Upper lobe of left lung (tissue), 6 donors: ENCODE measurements around the gene ZNF813. TPM values are rescaled to one million over a fixed set of nuclear protein-coding genes. Genes with fewer than 3 reads are reported as not detected.

Experiments used
- ATAC-seq, 2 donors: fragments of 200-7000 bp; cut with Tn5 transposase; one replicate each; pipeline ENCODE4 v1.9.1; 2022; ENCODE audit warnings: mild to moderate bottlenecking in 2 of 2, moderate library complexity in 2 of 2; ENCODE audit not compliant: low FRiP score in 2 of 2
- DNase-seq, 2 donors: peaks; one replicate each; pipeline ENCODE4 v3.0.0-alpha.2; 2019 to 2020
- H3K27ac ChIP-seq, 4 donors: fragments of 200-600 bp; sonication (generic); one replicate each; pipeline ENCODE4 v1.5.1; 2016 to 2019
- H3K27me3 ChIP-seq, 4 donors: fragments of 200-600 bp; sonication (generic); one replicate each; pipeline ENCODE4 v1.5.1; 2017 to 2019
- H3K36me3 ChIP-seq, 4 donors: fragments of 200-600 bp; sonication (generic); one replicate each; pipeline ENCODE4 v1.5.1; 2016 to 2019
- H3K4me1 ChIP-seq, 4 donors: fragments of 200-600 bp; sonication (generic); one replicate each; pipeline ENCODE4 v1.5.1; 2018 to 2019
- H3K4me3 ChIP-seq, 4 donors: fragments of 200-600 bp; sonication (generic); one replicate each; pipeline ENCODE4 v1.5.1; 2017 to 2019; ENCODE audit warnings: mild to moderate bottlenecking in 2 of 4, moderate library complexity in 1 of 4
- H3K9me3 ChIP-seq, 4 donors: fragments of 200-600 bp; sonication (generic); one replicate each; pipeline ENCODE4 v1.5.1; 2018 to 2019
- EP300 ChIP-seq, 4 donors: sonication (generic); formaldehyde crosslinking; IDR thresholded peaks; one replicate each; pipeline ENCODE4 v1.5.1; 2017; ENCODE audit warnings: antibody characterized with exemption in 4 of 4, control low read depth in 2 of 4
- POLR2A ChIP-seq, 4 donors: fragments of 450-650 bp; IDR thresholded peaks; one replicate each; pipeline ENCODE4 v1.5.1; 2016 to 2017; ENCODE audit warnings: antibody characterized with exemption in 4 of 4, mild to moderate bottlenecking in 2 of 4
- POLR2AphosphoS5 ChIP-seq, 2 donors: sonication (generic); formaldehyde crosslinking; IDR thresholded peaks; one replicate each; pipeline ENCODE4 v1.5.1; 2017; ENCODE audit warnings: antibody characterized with exemption in 2 of 2
- WGBS, 2 donors: methylation state at CpG; one replicate each; pipeline ENCODE4 v1.1.5; 2017 to 2018; 5-methylcytosine and 5-hydroxymethylcytosine counted together
- total RNA-seq, 6 donors: library from RNA; depleted of rRNA in 4 of 6; stranded (reverse); fragments of >200 nt in 4 of 6; gene quantifications; one replicate each; pipeline versions ENCODE4 v1.1.0 to v1.2.1, GENCODE V29; 2016 to 2021
- TF ChIP-seq, protein P1 (sequence below), 6 experiments: fragments of 450-650 bp in 4 of 6; fragments of 200-600 bp in 2 of 6; sonication (generic) in 2 of 6; IDR thresholded peaks; one replicate each; pipeline ENCODE4 v1.5.1; 2016 to 2019; ENCODE audit warnings: antibody characterized with exemption in 6 of 6
- donor health status: DM: no; HTN: no; CAD: no; lungs with moderate emphysema.
- donor health status: DM: no; HTN: yes; CAD: no; lungs with severe emphysema.

ZNF813 gene
- total RNA-seq, 6 donors from 2014 or later = 2.2 to 8.4 (median 3.1) TPM

DNA sequence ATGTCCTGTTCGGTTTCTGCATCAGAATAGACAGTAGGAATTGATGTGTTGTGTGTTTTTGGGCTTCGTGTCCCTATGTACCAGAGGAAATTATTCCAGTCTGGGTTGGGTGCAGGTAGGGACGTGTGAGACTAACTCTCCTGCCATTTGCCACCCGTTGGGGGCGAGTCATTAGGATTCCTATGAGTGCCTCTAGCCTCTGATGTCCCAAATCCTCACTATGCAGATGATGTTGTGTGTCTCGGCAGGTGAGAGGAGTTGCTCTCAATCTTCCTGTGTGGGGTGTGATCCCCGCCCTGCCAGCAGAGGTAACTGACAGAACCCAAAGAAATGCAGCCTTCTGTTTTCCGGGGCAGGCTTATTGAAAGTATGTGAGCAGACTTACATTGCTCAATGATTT lies 39.2 kb downstream of the ZNF813 start:
- 78 to 85% methylated on average over 7 to 8 of the region's 8 CpGs for WGBS, 2 donors
- DNase-seq = no peak

DNA sequence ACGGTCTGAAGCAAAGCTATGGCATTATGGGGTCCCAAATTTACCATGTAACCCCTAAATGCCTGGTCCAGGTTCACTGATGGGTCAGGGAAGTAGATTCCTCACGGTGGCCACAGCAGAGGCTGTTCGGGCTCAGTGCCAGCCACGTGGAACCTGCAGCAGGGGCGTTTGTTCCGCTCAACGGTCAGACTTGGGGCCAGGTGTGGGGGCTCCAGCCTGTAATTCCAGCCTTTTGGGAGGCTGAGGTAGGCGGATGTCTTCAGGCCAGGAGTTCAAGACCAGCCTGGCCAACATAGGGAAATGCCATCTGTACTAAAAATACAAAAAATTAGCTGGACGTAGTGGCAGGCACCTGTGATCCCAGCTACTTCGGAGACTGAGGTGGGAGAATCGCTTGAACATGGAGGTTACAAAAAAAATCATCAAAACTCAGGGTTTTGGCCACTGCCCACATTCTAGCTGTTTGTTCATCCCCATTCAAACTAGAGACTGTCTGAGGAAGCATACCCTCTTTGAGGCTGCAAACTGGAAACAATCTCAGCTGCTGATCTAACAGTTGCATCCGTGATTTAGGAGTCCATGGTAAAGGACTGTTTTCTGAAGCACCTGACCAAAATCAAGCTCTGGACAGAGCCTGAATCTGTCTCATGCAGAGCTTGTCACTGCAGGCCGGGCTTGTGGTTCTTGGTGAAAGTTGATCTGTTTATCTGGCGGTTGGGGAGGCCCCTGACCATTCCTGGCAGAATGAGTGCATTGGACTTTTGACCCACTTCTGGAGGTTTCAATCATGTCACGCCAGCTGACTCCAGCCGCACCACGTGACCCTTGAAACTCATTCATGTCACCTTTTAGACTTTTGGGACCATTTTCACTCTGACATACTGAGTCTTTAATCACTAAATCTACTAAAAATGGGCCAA lies 40.2 kb downstream of the ZNF813 start:
- no peak for DNase-seq
- peak overlapping the region in 1 of 4 donors; percentile 19 for H3K27ac ChIP-seq
- 73 to 77% methylated on average over 15 to 17 of the region's 17 CpGs for WGBS, 2 donors

More for the DNA sequence above, 39.2 kb downstream of the ZNF813 start:
- Histone ChIP-seq H3K36me3 (no peaks in the 10 kb centered on the region), H3K4me3 (no peak overlapping the region), H3K4me1 (peaks cover 0 to 4% (median 3%) of the 10 kb centered on the region in 4 donors), H3K9me3 (no peaks in the 10 kb centered on the region), H3K27me3 (no peaks in the 10 kb centered on the region), H3K27ac (peak overlapping the region in 1 of 4 donors; percentile 19)
- ATAC-seq = no peak
- TF ChIP-seq EP300 (IDR thresholded peaks at IDR 0.05) (no peak), POLR2A (IDR thresholded peaks at IDR 0.05) (no peak), POLR2AphosphoS5 (IDR thresholded peaks at IDR 0.05) (no peak)
- TF ChIP-seq, protein P1, sequence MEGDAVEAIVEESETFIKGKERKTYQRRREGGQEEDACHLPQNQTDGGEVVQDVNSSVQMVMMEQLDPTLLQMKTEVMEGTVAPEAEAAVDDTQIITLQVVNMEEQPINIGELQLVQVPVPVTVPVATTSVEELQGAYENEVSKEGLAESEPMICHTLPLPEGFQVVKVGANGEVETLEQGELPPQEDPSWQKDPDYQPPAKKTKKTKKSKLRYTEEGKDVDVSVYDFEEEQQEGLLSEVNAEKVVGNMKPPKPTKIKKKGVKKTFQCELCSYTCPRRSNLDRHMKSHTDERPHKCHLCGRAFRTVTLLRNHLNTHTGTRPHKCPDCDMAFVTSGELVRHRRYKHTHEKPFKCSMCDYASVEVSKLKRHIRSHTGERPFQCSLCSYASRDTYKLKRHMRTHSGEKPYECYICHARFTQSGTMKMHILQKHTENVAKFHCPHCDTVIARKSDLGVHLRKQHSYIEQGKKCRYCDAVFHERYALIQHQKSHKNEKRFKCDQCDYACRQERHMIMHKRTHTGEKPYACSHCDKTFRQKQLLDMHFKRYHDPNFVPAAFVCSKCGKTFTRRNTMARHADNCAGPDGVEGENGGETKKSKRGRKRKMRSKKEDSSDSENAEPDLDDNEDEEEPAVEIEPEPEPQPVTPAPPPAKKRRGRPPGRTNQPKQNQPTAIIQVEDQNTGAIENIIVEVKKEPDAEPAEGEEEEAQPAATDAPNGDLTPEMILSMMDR (IDR thresholded peaks at IDR 0.05) = no peak

DNA sequence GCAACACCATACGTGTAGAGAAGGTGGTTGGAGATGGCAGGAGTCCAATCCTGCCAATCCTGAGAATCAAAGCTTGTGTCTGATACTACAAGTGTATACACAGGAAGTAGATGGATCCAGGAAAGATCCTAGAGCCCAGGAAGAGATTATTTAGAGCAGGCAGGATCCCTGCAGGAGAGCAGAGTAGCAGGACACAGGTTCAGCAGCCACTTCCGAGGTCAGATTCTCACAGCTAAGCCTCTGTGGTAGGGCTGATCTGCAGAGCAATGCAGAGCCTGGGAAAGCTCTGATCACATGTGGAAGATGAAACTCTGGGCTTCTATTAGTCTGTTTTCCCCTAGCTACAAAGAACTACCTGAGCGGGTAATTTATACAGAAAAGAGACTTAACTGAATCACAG lies 41.9 kb downstream of the ZNF813 start:
- ATAC-seq = no peak
- Histone ChIP-seq H3K9me3 (no peaks in the 10 kb centered on the region), H3K27me3 (no peaks in the 10 kb centered on the region), H3K36me3 (no peaks in the 10 kb centered on the region), H3K4me1 (peaks cover 0 to 4% (median 3%) of the 10 kb centered on the region in 4 donors), H3K4me3 (no peak overlapping the region), H3K27ac (peak overlapping the region in 3 of 4 donors; percentile 31 to 62 (median 61))
- 38 to 61% methylated on average over 3 of the region's 3 CpGs for WGBS, 2 donors
- TF ChIP-seq POLR2AphosphoS5 (IDR thresholded peaks at IDR 0.05) (no peak), POLR2A (IDR thresholded peaks at IDR 0.05) (no peak), EP300 (IDR thresholded peaks at IDR 0.05) (no peak)
- TF ChIP-seq, protein P1 (IDR thresholded peaks at IDR 0.05) = no peak
- DNase-seq = no peak

More for the DNA sequence above, 40.2 kb downstream of the ZNF813 start:
- H3K4me1 ChIP-seq = peaks cover 0 to 4% (median 3%) of the 10 kb centered on the region in 4 donors
- H3K9me3 ChIP-seq = no peaks in the 10 kb centered on the region
- H3K27me3 ChIP-seq = no peaks in the 10 kb centered on the region
- no peaks in the 10 kb centered on the region for H3K36me3 ChIP-seq
- no peak overlapping the region for H3K4me3 ChIP-seq
- TF ChIP-seq, protein P1 (IDR thresholded peaks at IDR 0.05) = no peak
- TF ChIP-seq POLR2AphosphoS5 (IDR thresholded peaks at IDR 0.05) (no peak), POLR2A (IDR thresholded peaks at IDR 0.05) (no peak), EP300 (IDR thresholded peaks at IDR 0.05) (no peak)
- no peak for ATAC-seq

DNA sequence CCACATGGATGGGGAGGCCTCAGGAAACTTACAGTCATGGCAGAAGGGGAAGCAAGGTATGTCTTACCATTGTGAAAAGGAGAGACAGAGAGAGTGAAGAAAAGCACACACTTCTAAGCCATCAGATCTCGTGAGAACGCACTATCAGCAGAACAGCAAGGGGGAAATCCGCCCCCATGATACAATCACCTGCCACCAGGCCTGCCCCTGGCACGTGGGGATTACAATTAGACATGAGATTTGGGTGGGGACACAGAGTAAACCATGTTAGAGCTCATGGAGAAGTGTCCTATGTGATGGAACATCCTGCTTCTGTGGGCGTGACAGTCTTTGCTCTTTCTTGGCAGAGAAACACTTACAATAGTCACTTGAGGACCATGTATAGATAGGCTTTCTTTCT lies 42.3 kb downstream of the ZNF813 start:
- no peak for TF ChIP-seq EP300 (IDR thresholded peaks at IDR 0.05)
- TF ChIP-seq, protein P1 (IDR thresholded peaks at IDR 0.05) = no peak
- no peak for TF ChIP-seq POLR2AphosphoS5 (IDR thresholded peaks at IDR 0.05)
- no peak for TF ChIP-seq POLR2A (IDR thresholded peaks at IDR 0.05)
- ATAC-seq (no peak), DNase-seq (no peak)
- no peaks in the 10 kb centered on the region for H3K9me3 ChIP-seq
- no peak overlapping the region for H3K4me3 ChIP-seq
- H3K4me1 ChIP-seq = peaks cover 0 to 4% (median 3%) of the 10 kb centered on the region in 4 donors
- H3K36me3 ChIP-seq = no peaks in the 10 kb centered on the region
- H3K27ac ChIP-seq = peak overlapping the region in 3 of 4 donors; percentile 31 to 62 (median 61)
- H3K27me3 ChIP-seq = no peaks in the 10 kb centered on the region
- 62 to 63% methylated on average over 5 of the region's 5 CpGs for WGBS, 2 donors
